K562 (cell line): ENCODE measurements around the gene CYP2D6. TPM values are rescaled to one million over a fixed set of nuclear protein-coding genes. Genes with fewer than 3 reads are reported as not detected.

Experiments
- ATAC-seq: fragments of 200-7000 bp; cut with Tn5 transposase; 3 replicates; pipeline ENCODE4 v1.9.1; 2020; ENCODE audit warnings: moderate library complexity
- BruUV-seq: library from RNA; stranded (reverse); fragments of 400-500 nt; replicated peaks from 2 replicates; lab custom pipeline; 2021; lab: Mats Ljungman, UMichigan
- CTCF ChIA-PET: fragments of 300-600 bp; formaldehyde crosslinking; extraction: SDS; loops from one replicate; lab custom pipeline; 2021; ENCODE audit warnings: low intra/inter-chr PET ratio; lab: Yijun Ruan, JAX
- POLR2A ChIA-PET: fragments of 300-600, 350-650 bp; sonication (Branson Sonifier 250); formaldehyde crosslinking; extraction: SDS; loops from one replicate; lab custom pipeline; 2021; ENCODE audit warnings: antibody characterized with exemption, inconsistent platforms; lab: Yijun Ruan, JAX
- DNase-seq, 4 experiments: peaks; one replicate each; pipeline versions ENCODE4 v3.0.0 to v3.0.0-alpha.2; 2011 to 2018; ENCODE audit warnings: low spot score in 3 of 4, mixed read lengths in 3 of 4; ENCODE audit errors: extremely low read depth in 1 of 4
- FAIRE-seq: peaks from 2 replicates; lab custom pipeline; 2011; peaks lifted over from hg19 to GRCh38; lab: Jason Lieb, UNC
- H2AFZ ChIP-seq: 2 replicates; pipeline ENCODE4 v1.6.0; 2011; ENCODE audit warnings: low read depth, low read length, control low read depth, inconsistent platforms
- H3K27ac ChIP-seq: fragments of 200-600 bp; 3 replicates; pipeline ENCODE4 v1.8.0; 2011; ENCODE audit warnings: low read depth, mild to moderate bottlenecking, control low read depth, inconsistent platforms, low read length, moderate library complexity, mixed read lengths; ENCODE audit errors: extremely low read depth
- H3K27me3 ChIP-seq, 2 experiments: fragments of 300-600 bp in 1 of 2; 2 replicates in 1 of 2; 3 replicates in 1 of 2; pipeline versions ENCODE4 v1.6.0 to v1.8.0; 2011; ENCODE audit warnings: inconsistent platforms in 2 of 2, low read length in 2 of 2, mild to moderate bottlenecking in 1 of 2, mixed read lengths in 1 of 2, moderate library complexity in 1 of 2; ENCODE audit not compliant: control insufficient read depth in 2 of 2, insufficient read depth in 2 of 2
- H3K36me3 ChIP-seq: fragments of 300-600 bp; 3 replicates; pipeline ENCODE4 v1.8.0; 2011; ENCODE audit warnings: mild to moderate bottlenecking, low read length, inconsistent platforms; ENCODE audit not compliant: control insufficient read depth, insufficient read depth
- H3K4me1 ChIP-seq, 2 experiments: fragments of 200-600 bp in 1 of 2; replicated peaks in 1 of 2; 2 replicates in 1 of 2; 3 replicates in 1 of 2; pipeline versions ENCODE4 v1.5.1 to v1.8.0; 2011; ENCODE audit warnings: inconsistent platforms in 2 of 2, low read length in 2 of 2, mild to moderate bottlenecking in 1 of 2, mixed read lengths in 1 of 2, moderate library complexity in 1 of 2; ENCODE audit not compliant: control insufficient read depth in 2 of 2, insufficient read depth in 2 of 2
- H3K4me2 ChIP-seq: 2 replicates; pipeline ENCODE4 v1.6.1; 2011; ENCODE audit warnings: low read length, control low read depth, inconsistent platforms, mixed read lengths; ENCODE audit not compliant: insufficient read depth
- H3K4me3 ChIP-seq: fragments of 200-600 bp; sonication (generic), shearing (Covaris generic); 2 replicates; pipeline ENCODE4 v1.5.1; 2016; ENCODE audit warnings: control low read depth, inconsistent platforms
- H3K79me2 ChIP-seq: fragments of 200-600 bp; 3 replicates; pipeline ENCODE4 v1.8.0; 2011; ENCODE audit warnings: low read length, inconsistent platforms; ENCODE audit not compliant: control insufficient read depth, insufficient read depth
- H3K9ac ChIP-seq, 2 experiments: 2 replicates each; pipeline versions ENCODE4 v1.6.0 to v1.6.1; 2011; ENCODE audit warnings: low read depth in 2 of 2, low read length in 2 of 2, control low read depth in 1 of 2, inconsistent platforms in 1 of 2, mild to moderate bottlenecking in 1 of 2, mixed read lengths in 1 of 2; ENCODE audit not compliant: insufficient read depth in 1 of 2
- H3K9me1 ChIP-seq: one replicate; pipeline ENCODE4 v1.6.0; 2011; ENCODE audit warnings: inconsistent platforms, mild to moderate bottlenecking, low read length, moderate library complexity; ENCODE audit not compliant: control insufficient read depth, insufficient read depth
- H3K9me3 ChIP-seq: replicated peaks from 2 replicates; pipeline ENCODE4 v1.5.1; 2011; ENCODE audit warnings: low read depth, low read length, inconsistent platforms; ENCODE audit not compliant: control insufficient read depth, insufficient read depth
- H4K20me1 ChIP-seq: replicated peaks from 2 replicates; pipeline ENCODE4 v1.6.1; 2011; ENCODE audit warnings: low read length, inconsistent platforms, mixed read lengths; ENCODE audit not compliant: control insufficient read depth, insufficient read depth
- CREB3L1 ChIP-seq: fragments of 450-650 bp; IDR thresholded peaks from 2 replicates; pipeline ENCODE4 v1.6.1; 2014; ENCODE audit warnings: low read depth, mild to moderate bottlenecking, moderate library complexity, borderline replicate concordance
- DNMT1 ChIP-seq: fragments of 450-650 bp; IDR thresholded peaks from 2 replicates; pipeline ENCODE4 v1.6.1; 2016; ENCODE audit warnings: antibody characterized with exemption, mild to moderate bottlenecking
- MCM7 ChIP-seq, 2 experiments: fragments of 450-650 bp; IDR thresholded peaks; 2 replicates each; pipeline ENCODE4 v1.6.1; 2016 to 2018
- PHF20 ChIP-seq: fragments of 450-650 bp; IDR thresholded peaks from 2 replicates; pipeline ENCODE4 v1.6.1; 2018; ENCODE audit not compliant: partially characterized antibody
- RBM22 ChIP-seq: fragments of 200-400 bp; formaldehyde crosslinking; IDR thresholded peaks from 2 replicates; pipeline ENCODE4 v1.6.1; 2018; ENCODE audit warnings: low read length, low read depth; ENCODE audit not compliant: poor library complexity, severe bottlenecking
- RUNX1 ChIP-seq: sonication (generic); IDR thresholded peaks from 2 replicates; pipeline ENCODE4 v1.6.1; 2016; ENCODE audit warnings: antibody characterized with exemption, low read depth
- ZNF551 ChIP-seq: fragments of 250-450 bp; sonication (Bioruptor Pico); IDR thresholded peaks from 2 replicates; pipeline ENCODE4 v1.5.0; 2021; ENCODE audit warnings: mild to moderate bottlenecking, moderate library complexity
- ZNF699 ChIP-seq: fragments of 250-450 bp; sonication (Bioruptor Pico); IDR thresholded peaks from 2 replicates; pipeline ENCODE4 v1.8.0; 2021; ENCODE audit warnings: mild to moderate bottlenecking, moderate library complexity; ENCODE audit not compliant: insufficient replicate concordance
- ZNF780A ChIP-seq: fragments of 250-450 bp; sonication (Bioruptor Pico); IDR thresholded peaks from 2 replicates; pipeline ENCODE4 v1.5.0; 2021; ENCODE audit warnings: mild to moderate bottlenecking
- WGBS: fragments of 100-300 bp; shearing (Covaris generic); methylation state at CpG from one replicate; pipeline ENCODE4 v1.1.6; 2016; ENCODE audit warnings: low coverage, mixed read lengths; ENCODE audit not compliant: insufficient coverage; ENCODE audit errors: missing lambda C conversion rate; 5-methylcytosine and 5-hydroxymethylcytosine counted together
- in situ Hi-C: fragments of 300-500 bp; cut with MboI; formaldehyde crosslinking; loops from 4 replicates; pipeline ENCODE4 v1.15.0; 2018; ENCODE audit warnings: inconsistent platforms, mixed read lengths
- intact Hi-C: fragments of 100-400 bp; cut with micrococcal nuclease; formaldehyde crosslinking; loops from 2 replicates; pipeline ENCODE4 v1.14.2; 2022
- polyA plus RNA-seq, 8 experiments: library from polyadenylated mRNA; depleted of rRNA in 4 of 8; stranded (reverse) in 5 of 8; unstranded in 3 of 8; fragments of >200 nt; fragmentation: Nextera tagmentation in 2 of 8; fragmentation: Illumina TruSeq in 1 of 8; extraction: Ambion mirVana in 2 of 8; extraction: Trizol in 1 of 8; gene quantifications; 2 replicates each; pipeline versions ENCODE4 v1.2.1 to v1.2.3, GENCODE V29; 2011 to 2014; ENCODE audit warnings: inconsistent platforms in 1 of 8, missing spikeins in 1 of 8
- total RNA-seq, 7 experiments: library from RNA; depleted of rRNA in 6 of 7; stranded (reverse); fragments of >200 nt in 6 of 7; fragmentation: Illumina TruSeq in 2 of 7; extraction: Trizol in 2 of 7; gene quantifications; 2 replicates each; pipeline versions ENCODE4 v1.2.1 to v1.2.3, GENCODE V29; 2011 to 2021; ENCODE audit warnings: low replicate concordance in 1 of 7

Gene CYP2D6
- total and polyA plus RNA-seq, 9 of the 15 experiments (the other 6 are each of a cell fraction or from before 2014, with no cell fraction given): 0.04 to 0.20 (median 0.09) TPM; not detected in 5

GRCh38 chr22:42170946-42171345 lies 40.3 kb upstream of the CYP2D6 start:
- CTCF ChIA-PET: no interaction called here
- peaks cover 24% of the 10 kb centered on the region; the same call in 1 of the 3 replicates for H3K36me3 ChIP-seq
- DNase-seq (no peak), FAIRE-seq (no peak), ATAC-seq (no peak)
- no peaks in the 10 kb centered on the region for H3K9me3 ChIP-seq
- no TSS peak for BruUV-seq
- intact Hi-C loops: no loop called here
- H3K79me2 ChIP-seq: peaks cover 6% of the 10 kb centered on the region; the same call in 1 of the 3 replicates
- peaks cover 0 to 4% of the 10 kb centered on the region in 2 experiments; a peak in 3 of 5 replicates for H3K4me1 ChIP-seq
- WGBS: 77% methylated on average over 5 of the region's 5 CpGs
- no peak for TF ChIP-seq PHF20
- TF ChIP-seq ZNF699 (CRISPR knock-in tag): no peak
- TF ChIP-seq RUNX1: no peak
- TF ChIP-seq DNMT1: no peak
- no peak for TF ChIP-seq MCM7 (IDR thresholded peaks at IDR 0.05)
- no peak for TF ChIP-seq CREB3L1
- no peak for TF ChIP-seq RBM22
- TF ChIP-seq ZNF551 (CRISPR knock-in tag): no peak
- no peak for TF ChIP-seq ZNF780A (CRISPR knock-in tag)
- no peak overlapping the region for H3K4me2 ChIP-seq
- H4K20me1 ChIP-seq: peaks cover 9% of the 10 kb centered on the region
- no peaks in the 10 kb centered on the region for H3K9me1 ChIP-seq
- no peak overlapping the region; a peak in 1 of 4 replicates for H3K9ac ChIP-seq
- in situ Hi-C loops: loop anchor here (10.0 kb wide), 1 partner anchor 114 kb away; no protein-coding TSS in a partner anchor
- no peak overlapping the region for H2AFZ ChIP-seq
- no peak overlapping the region for H3K27ac ChIP-seq
- POLR2A ChIA-PET: no interaction called here
- H3K4me3 ChIP-seq: no peak overlapping the region
- H3K27me3 ChIP-seq: no peaks in the 10 kb centered on the region
